Cardiac fibroblast (primary cell): Measurements from ENCODE around the gene GALC.

ENCODE experiments used
- DNase-seq, 2 donors: peaks; one replicate each; pipeline versions ENCODE4 v3.0.0 to v3.0.0-alpha.2; 2010; ENCODE audit warnings: low read depth in 2 of 2
- H3K4me3 ChIP-seq, 2 donors: replicated peaks in 1 of 2; 1 replicate in 1 of 2; 2 replicates in 1 of 2; pipeline ENCODE4 v1.5.1; 2011; ENCODE audit warnings: low read depth in 2 of 2, low read length in 2 of 2, mild to moderate bottlenecking in 2 of 2, moderate library complexity in 1 of 2
- TF ChIP-seq, protein P1 (sequence below): IDR thresholded peaks from one replicate; pipeline ENCODE4 v1.5.1; 2011; ENCODE audit warnings: low read depth, mild to moderate bottlenecking, low read length, inconsistent platforms

GALC gene

DNA sequence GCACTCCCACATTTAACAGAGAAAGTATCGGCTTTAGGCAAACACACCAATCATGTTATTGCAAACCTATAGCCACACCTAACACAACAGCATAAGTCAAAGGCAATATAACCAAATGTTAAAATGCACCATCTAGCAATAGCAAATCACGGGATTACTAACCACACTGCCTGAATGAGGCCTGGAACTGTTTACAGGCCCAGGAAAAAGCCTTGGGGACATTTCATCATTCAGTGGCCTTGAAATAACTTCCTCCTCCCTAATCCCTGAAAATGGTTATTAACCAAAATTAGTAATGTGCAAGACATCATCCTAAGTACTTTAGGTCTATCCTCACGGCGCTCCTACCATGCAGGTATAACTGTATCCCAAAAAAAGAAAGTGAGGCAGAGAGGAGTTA lies 2.3 kb downstream of the GALC start:
- DNase-seq = no peak

GRCh38 chr14:87989956-87990299 lies 3.1 kb downstream of the GALC start:
- no peak for DNase-seq
- TF ChIP-seq, protein P1, sequence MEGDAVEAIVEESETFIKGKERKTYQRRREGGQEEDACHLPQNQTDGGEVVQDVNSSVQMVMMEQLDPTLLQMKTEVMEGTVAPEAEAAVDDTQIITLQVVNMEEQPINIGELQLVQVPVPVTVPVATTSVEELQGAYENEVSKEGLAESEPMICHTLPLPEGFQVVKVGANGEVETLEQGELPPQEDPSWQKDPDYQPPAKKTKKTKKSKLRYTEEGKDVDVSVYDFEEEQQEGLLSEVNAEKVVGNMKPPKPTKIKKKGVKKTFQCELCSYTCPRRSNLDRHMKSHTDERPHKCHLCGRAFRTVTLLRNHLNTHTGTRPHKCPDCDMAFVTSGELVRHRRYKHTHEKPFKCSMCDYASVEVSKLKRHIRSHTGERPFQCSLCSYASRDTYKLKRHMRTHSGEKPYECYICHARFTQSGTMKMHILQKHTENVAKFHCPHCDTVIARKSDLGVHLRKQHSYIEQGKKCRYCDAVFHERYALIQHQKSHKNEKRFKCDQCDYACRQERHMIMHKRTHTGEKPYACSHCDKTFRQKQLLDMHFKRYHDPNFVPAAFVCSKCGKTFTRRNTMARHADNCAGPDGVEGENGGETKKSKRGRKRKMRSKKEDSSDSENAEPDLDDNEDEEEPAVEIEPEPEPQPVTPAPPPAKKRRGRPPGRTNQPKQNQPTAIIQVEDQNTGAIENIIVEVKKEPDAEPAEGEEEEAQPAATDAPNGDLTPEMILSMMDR = no peak
- H3K4me3 ChIP-seq = no peak overlapping the region

More for the DNA sequence above, 2.3 kb downstream of the GALC start:
- H3K4me3 ChIP-seq = no peak overlapping the region
- TF ChIP-seq, protein P1 = no peak

GRCh38 chr14:87989221-87989955 lies 3.6 kb downstream of the GALC start:
- no peak for DNase-seq
- no peak overlapping the region for H3K4me3 ChIP-seq
- TF ChIP-seq, protein P1 = no peak

DNA sequence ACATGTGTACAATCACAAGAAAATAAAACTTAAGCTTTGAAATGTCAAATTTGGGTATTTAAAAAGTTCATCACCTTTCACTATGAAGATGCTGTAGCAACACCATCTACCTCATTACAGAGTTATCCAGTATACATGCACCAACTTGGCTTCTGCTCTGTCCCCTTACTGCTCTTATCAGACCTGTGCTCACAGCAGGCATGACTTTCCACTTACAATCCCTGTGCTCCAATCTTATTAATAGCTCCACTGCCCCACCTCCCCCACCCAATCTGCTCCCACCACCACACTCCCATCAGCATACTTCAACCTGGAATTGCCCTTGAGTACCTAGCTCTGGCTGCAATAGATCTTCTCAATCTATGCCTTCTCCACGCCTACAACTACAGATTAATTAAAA lies 13.3 kb downstream of the GALC start:
- DNase-seq = no peak
- no peak overlapping the region for H3K4me3 ChIP-seq
- TF ChIP-seq, protein P1 = no peak

DNA sequence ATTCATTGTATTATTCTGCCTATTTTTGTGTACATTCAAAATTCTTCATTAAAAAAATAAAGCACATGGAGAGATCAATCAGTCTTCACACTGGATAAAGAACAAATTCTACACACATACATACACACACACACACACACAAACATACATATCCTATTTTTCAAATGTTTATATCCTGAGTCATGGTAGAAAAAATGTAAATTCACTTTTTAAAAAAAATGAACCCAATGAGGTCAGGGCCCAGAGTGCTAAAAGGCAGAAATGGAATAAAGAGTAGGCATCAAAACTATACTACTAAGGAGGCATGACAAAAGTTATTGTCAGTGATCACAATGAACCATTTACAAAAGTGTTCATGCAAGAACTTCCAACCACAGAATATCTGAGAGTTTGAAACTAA lies 17.3 kb downstream of the GALC start:
- TF ChIP-seq, protein P1 = no peak
- peak; percentile 3 to 49 for DNase-seq
- no peak overlapping the region for H3K4me3 ChIP-seq

DNA sequence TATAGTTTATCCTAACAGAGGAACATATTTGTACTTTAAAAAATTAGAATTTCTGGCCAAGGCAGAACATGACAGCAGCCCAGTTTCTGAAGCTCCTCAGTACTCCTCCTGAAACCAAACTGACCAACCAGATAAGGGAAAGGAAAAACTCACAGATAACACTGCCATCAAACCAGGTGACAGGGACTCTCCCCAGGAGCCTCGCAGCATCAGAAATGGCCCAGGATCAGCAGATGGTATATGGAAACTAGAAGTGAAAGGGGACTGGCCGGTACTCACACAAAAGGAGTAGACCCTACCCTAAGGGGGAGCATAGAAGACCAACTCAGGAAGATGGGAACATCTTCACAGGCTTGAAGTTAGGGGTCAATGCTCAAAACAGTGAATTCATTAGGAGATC lies 22.0 kb downstream of the GALC start:
- TF ChIP-seq, protein P1 = no peak
- H3K4me3 ChIP-seq = no peak overlapping the region
- no peak for DNase-seq

- H3K4me3 ChIP-seq = no peak overlapping the region
- TF ChIP-seq, protein P1 = no peak
- no peak for DNase-seq
These were observed 25.5 kb downstream of the GALC start for GRCh38 chr14:87967496-87967895.
